AG20443 (cell line): ENCODE measurements around the gene GAS2L2.
"Not testable (repeated sequence)": the region's sequence is repeated elsewhere in the genome, so short reads cannot be mapped to it uniquely, and the experiment has no call there.

Experiments
- DNase-seq: peaks from one replicate; pipeline ENCODE4 v3.0.0; 2012; ENCODE audit warnings: low spot score, mixed read lengths

Gene GAS2L2

DNA sequence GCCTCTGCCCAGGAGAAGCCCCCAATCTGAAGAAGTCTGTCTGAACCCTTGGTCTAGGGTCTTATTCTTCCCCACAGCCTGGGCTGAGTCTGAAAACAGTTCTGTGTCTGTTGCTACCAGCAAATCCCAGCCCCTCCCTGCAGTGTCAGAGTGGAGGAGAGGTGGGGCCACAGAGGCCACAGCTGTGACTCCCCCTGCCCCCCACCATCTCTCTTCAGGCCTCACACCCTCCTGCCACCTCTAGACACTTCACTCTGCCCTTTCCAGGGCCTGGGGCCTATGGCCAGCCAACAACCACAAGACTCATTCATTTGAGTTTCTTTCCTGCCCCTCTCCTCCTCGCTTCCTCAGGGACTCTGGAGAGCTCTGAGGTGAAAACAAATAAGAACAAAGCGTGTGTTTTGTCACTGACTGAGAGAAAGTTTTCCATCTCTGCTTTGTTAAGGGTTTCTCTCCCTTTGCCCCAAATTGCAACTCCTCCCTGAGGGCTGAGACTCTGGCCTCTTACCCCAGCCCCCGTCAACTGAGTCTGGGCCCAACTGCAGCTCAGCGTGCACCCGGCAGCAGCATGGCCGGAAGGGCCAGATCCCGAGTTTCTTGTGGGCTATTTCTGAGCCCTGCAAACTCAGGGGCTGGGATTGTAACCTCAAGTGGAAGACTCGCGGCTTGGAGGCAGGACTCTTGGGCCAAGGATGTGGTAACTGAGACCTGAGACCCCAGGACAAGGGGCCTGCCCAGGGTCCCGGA lies 20.8 kb upstream of the GAS2L2 start:
- DNase-seq = no peak

DNA sequence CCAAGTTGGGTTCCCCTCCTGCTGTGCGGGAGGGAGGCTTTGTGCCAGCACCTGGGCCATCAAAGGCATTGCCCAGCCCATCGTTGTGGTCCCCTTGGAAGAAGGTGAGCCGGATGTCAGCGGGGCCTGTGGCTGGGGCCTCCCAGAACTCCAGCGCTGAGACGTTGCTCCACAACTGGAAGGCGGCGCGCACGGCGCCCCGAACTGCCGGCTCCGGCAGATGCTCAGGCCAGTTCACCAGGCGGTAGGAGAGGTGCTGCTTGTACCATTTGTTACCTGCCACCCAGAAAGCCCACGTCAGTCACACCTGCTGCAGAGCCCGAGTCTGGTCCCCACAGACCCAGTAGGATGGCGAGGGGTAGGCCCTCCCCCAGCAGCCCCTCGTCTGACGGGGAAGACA lies 20.1 kb upstream of the GAS2L2 start:
- DNase-seq = no peak

DNA sequence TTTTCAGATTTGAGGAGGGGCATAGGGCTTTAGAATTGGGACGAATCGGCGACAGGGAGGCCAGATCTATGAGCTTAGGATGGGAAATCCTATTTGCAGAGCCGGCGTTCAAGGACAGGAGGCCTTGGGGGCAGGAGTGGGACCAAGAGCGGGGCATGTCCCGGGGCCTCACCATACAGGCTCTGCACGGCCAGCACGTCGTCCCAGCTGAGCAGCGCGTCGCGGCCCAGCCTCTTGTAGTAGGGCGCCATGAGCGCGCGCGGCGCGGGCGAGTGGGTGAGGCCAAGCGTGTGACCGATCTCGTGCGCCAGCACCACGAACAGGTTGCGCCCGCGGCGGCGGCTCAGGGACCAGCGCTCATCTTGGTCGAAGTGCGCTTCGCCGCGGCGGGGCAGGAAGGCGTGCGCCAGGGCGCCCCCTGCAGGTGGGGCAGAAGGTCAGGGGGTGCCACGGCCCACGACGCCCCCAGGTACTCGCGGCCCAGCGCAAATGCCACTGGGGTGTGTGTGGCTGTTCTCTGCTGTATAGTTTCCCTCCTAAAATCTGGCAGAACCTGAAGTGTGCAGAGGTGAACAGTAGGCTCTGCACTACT lies 17.0 kb upstream of the GAS2L2 start:
- no peak for DNase-seq

DNA sequence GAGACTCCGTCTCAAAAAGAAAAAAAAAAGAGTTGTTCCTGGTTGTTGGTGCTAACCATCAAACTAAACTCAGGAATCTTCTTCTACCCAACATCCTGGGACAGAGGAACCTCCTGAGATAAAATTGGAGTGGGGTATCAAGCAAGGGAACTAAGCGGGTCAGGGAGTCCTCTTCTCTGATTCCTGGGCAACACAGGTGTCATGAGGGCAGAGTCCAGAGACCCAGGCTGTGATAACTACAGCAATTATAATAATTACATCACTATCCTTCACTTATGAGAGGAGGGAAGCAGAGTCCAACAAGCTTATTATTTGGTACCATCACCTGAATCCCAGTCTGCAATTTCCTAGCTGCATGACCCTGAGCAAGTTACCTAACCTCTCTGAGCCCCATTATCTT lies 15.8 kb upstream of the GAS2L2 start:
- no peak for DNase-seq

DNA sequence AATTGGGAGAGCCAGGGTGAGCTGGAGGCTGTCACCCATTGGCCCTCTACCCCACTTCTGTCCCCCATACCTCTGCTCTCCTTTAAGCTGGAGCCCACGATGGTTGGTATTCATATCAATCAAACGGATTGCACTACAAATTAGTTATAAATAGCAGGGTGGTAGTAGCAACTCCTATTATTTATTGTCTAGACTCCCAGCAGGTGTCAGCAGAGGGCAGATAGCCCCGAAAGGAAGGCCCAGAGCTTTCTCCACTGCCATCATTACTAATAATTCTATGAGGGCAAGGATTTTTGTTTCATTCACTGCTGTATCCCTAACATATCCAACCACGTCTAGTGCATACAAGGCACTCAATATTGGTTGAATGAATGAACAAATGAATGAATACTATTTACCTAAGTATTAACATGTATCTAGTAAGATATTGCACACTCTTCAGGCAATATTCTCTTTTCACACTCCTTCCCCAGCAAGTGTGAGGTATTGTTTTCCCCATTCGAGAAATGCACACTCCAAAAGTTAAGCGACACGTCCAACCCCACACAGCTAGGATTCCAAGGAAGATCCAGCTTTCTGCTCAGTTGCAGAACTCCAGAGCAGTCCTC lies 14.0 kb upstream of the GAS2L2 start:
- DNase-seq = peak; percentile 79

DNA sequence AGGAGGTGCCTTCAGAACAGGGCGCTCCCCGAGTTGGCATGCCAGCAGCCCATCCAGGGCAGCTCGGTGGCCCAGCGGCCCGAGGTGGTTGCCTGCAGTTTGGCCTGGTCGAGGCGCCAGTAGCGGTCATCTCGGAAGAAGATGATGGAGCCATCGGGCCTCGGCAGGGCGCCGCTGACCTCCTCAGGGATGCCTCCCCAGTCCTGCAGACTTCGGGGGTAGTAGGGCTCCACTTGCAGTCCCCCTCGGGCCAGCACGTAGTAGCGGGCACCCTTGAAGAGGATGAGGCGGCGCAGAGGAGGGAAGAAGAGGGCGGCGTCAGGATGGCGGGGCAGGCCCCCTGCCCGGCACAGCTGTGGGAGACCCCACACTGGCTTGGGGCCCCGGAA lies 13.4 kb upstream of the GAS2L2 start:
- DNase-seq = no peak

DNA sequence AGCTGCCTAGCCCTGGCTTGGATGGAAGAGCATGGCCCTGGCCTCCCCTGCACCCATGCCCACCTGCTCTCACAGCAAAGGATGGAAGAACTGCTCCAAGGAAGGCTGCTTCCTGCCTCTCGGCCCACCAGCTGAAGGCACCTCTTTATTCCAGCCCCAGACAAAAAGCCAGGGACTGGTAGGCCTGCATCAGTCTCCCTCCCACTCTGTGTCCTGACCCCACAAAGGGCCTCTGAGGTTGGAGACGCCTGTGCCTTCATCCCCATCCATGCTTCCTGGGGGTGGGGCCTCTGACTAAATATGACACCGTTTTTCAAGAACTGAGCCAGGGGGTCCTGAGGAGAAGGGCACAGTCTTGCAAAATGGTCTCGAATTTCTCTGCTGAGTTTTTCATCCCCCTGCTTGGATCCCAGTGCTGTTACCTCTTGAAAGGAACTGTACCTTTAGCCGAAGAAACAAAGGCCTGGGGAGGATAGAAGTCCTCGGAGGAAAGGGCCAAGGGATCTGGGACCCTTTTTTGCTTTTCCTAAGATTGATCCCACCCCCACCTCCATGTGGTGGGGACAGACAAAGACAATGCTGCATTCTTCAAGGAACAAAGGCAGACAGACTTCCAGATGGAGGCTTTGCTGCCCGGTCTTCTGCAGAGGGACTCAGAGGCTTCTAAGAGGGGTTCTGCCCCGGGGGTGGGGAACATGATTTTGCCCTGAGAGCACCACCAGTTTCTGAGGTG lies 12.9 kb upstream of the GAS2L2 start:
- DNase-seq = no peak

DNA sequence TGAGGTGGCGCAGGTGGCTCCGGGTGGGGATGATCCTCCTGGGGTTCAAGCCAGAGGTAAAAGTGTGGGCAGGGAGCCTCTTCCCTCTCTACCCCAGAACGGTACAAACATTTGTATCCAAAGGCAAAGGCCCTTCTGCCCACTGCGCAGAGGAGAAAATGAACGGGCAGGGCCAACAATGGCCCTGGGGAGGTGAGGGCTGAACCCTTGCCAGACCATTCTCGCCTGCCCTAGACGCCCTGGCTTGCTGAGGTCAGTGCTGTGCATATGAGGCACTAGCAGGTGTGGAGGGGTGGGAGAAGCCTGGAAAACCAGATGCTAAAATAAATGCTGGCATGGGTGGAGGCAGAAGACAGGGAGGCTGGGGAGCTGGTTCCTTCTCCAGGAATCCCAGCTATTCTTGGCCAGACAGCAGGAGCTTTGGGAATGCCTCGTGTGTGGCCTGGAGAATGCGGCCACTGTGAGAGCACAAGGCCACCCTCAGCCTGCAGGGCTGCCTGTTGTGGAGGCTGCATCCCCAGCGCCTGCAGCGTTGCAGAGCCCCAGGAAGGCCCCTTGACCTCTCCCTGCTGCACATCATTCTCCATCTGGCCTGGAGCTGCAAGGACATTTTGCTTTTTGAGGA lies 12.2 kb upstream of the GAS2L2 start:
- no peak for DNase-seq

DNA sequence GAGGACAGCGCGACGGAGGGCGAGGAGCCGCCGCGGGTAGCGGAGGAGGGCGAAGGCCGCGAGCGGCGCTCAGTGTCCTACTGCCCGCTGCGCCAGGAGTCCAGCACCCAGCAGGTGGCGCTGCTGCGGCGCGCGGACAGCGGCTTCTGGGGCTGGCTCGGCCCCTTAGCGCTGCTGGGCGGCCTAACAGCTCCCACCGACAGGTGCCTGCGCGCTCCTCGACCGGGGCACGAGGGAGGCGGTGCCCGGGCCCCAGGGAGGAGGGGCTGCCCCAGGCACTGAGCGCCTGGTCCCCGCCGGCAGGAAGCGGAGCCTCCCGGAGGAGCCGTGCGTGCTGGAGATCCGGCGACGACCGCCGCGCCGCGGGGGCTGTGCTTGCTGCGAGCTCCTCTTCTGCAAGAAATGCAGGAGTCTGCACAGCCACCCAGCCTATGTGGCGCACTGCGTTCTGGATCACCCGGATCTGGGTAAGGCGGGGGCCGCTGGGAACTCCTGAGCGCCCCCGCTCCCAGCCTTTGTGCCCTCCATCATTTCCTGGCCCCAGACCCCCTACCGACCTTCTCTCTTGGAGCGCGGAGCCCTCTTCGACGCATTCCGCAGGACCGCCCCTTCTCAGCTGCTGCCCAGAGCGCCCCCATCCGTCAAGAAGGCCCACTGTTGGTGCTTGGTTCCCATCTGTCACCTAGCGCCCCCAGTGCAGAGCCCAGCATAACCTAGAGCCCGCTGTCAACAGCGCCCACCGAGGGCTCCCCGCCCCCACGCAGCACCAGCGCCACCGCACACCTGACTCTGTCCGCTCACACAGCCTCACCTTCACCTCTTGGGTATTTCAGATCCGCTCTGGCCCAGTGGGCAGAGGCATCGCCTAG lies 11.3 kb upstream of the GAS2L2 start:
- peak; percentile 96 for DNase-seq

DNA sequence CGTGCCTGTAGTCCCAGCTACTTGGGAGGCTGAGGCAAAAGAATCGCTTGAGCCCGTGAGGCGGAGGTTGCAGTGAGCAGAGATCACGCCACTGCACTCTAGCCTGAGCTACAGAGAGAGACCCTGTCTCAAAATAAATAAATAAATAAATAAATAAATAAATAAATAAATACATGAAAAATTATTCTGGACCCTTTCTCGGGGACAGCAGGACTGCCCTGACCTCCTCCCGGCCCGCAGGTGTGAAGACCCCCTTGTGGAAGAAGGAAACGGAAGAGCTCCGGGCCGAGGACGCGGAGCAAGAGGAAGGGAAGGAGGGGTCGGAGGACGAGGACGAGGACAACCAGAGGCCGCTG lies 10.7 kb upstream of the GAS2L2 start:
- no peak for DNase-seq

DNA sequence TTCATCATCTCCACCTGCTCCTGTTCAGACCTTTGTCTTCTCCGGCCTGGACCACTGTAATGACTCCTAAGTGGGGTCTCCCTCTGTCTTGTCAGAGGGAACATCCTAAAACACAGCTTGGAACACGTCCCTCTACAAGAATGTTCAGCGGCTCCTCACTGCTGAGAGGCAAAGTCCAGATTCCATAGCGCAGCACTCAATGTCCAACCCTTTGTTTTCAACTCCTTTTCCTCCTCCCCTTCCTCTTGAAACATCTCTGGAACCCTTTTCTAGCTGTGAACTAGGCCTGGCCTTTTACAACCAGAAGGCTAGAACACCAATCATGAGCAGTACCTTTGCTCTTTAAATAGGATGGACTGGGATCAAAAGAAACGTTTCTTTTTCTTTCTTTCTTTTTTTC lies 8.6 kb upstream of the GAS2L2 start:
- no peak for DNase-seq

DNA sequence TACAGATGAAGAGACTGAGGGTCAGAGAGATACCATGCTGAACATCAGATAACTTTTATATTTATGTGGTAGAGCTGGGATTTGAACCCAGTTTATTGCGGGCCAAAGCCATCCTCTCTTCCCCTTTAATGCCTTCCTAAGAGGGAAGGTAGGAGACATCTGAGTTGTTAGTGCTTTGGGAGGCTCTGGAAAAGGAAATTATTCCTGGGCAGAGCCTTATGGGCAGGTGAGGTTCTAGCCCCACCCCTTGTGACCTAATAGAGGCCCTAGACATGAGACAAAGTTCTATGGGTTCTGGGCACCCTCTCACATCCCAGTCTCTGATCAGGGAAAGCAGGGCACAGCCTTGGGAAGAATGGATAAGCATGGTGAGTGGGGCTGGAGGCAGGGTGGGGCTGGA lies 7.5 kb upstream of the GAS2L2 start, which contains the start of gene C17orf50:
Gene C17orf50 (plus strand): TSS at position 301 of the 400 bp plus-strand sequence. CDS start 55 bp downstream, at position 356.
- no peak for DNase-seq

DNA sequence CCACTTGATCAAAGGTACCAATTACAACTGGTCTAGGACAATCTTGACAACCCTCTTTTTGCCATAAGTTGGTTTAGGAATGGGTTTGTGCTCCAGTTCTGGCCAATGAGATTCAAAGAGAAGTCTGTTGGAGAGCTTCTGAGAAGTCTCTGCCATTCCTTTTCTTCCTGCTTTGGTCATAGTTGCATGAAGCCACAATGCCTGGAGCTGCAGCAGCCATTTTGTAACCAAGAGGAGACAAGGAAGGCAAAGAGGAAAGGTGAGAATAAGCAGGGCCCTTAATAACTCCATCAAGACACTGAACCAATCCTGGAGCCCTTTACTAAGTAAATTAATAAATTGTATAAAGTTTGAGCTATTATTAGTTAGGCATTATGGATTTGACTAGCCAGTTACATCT lies 4.2 kb upstream of the GAS2L2 start:
- DNase-seq = no peak

DNA sequence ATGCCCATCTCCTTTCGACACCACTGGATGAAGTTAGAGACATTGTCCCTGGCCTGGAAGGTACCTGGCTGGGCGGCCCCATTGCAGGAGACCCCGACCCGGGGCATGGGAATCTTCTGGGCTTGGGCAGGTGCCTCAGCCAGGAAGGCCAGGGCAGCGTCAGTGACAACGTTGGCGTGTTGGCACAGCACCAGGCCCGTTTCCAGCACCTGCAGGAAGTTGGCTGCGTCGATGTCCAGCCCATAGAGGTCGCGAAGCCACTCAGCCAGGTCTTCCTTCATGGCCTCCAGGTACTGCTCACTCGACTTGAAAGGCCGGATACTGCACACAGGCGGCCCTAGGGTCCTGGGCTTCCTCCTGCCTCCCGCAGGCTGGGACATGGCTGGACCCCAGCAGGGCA lies 568 bp downstream of the GAS2L2 start:
- DNase-seq = no peak

DNA sequence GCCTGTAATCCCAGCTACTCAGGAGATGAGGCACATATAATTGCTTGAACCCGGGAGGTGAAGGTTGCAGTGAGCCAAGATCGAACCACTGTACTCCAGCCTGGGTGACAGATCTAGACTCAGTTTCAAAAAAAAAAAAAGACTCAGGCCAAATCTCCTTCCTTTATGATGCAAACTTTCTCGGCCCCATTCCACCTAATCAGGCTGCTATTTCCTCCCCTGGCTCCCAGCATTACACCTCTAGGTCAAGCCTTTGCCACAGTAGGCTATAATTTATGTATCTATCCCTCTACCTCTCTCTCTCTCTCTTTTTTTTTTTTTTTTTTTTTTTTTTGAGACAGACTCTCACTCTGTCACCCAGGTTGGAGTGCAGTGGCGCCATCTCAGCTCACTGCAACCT lies 1.5 kb downstream of the GAS2L2 start:
- DNase-seq = not testable (repeated sequence)

DNA sequence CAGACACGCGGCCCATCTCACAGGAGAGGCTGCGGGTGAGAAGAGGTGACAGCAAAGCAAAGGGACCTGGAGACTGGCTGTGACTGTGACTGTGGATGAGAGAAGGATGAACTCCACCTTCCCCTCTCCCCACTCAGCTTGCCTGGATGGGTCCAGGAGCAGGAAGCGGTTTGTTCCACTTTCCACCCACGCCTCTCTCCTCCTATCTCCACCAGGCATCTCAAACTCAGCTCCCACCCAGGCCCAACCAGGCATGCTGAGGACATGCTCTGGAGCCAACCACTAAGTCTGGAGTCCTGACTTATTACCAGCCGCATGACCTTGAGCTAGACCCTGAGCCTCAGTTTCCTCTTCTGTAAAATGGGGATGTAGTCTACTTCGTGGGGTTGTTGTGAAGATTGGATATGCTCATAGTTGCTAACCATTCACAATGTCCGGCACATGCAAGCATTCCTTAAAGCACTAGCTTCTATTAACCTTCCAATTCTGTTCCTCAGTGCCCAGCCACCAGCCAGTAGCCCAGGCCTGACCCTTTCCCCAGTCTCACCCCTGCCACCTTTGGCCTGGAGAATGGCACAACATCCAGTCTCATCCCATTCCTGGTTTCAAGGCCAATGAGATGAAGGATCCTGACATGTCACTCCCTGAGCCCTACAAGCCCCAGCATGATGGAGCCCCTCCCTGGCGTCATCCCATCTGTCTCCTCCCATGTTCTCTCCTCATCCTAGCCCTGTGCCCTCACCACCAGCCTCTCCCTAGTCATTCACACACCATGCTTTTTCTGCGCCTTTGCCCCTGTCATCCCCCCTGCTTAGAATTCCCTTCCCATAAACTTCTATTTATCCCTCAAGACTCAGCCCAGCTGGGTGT lies 2.3 kb downstream of the GAS2L2 start:
- DNase-seq = no peak

DNA sequence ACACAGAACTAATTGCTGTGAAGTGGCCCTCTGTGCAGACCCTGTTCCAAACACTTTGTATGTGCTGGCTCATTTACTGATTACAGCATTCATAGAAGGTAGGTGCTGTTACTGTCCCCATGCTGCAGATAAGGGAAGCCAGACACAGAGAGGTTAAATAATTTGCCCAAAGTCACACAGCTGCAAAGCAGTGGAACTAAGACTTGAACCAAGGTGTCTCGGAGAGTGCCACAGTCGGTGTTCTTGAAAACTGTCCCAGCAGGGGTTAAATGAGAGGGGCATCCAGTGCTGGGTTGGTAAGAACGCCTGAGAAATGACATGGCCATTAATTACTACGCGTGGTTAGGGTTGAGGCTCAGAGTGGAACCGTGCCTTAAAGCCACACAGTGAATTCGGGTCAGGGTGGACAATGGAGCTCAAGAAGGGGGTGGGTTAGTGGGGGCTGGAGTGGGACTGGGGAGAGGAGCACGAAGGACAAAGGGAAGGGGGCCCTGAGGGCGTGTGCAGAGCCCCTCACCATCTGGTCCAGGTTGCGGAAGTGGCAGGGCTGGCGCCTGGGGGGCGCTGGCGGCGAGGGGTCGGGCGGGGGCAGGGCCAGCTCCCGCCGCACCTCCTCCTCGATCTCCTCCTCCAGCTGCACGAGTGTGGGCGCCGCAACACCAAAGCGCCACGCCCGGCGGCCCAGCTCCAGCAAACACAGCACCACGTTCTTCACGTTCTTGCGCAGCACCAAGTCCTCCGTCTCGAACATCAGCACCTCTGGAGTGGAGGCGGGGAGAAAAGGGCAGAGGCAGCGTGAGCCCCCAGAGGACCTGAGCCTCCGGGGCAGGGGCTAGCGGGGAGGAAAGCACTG lies 3.3 kb downstream of the GAS2L2 start:
- DNase-seq = peak; percentile 69

DNA sequence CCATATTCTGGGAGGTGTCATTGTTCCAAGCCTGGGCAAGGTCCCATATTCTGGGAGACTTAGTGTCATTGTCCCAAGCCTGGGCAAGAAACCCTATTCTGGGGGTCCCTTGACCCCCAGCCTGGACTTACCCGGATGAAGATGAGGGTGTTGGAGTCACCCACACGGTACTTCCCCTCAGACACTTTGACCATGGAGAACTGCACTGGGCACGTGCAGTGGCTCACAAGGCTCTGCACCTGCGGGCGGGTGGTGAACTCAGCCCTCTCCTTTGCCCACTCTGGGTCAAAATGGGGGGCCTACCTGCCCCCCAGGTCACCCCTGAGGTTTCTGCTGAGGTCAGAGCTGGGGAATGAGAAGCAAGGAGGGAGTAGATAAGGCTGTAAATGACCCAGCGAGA lies 4.1 kb downstream of the GAS2L2 start:
- DNase-seq = no peak

DNA sequence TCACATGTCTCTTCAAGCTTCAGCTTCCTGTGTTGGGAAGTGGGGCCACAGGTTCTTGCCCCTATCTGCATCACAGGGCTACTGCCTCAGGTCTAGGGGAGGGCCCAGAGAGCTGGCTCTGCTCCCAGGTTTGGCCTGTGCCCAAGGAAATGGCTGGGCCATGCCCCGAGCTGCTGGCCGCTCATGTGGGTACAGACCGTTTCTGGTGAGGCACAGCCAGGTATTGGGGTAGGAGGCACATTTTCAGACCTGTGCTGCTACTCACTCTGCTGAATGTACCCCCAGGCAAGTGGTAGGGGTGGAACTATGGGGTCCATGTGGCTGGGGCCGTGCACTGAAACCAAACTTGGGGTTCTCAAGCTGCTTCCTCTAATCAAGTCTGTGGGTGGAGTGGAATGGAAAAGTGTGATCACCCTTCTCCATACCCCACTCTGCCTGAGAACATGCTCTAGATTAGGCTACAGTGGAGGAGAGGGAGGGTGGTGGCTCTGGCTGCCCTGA lies 4.6 kb downstream of the GAS2L2 start:
- DNase-seq = no peak
